Mucosa of descending colon (tissue), 3 donors: ENCODE measurements around the gene PHLDA3. TPM values are rescaled to one million over a fixed set of nuclear protein-coding genes. Genes with fewer than 3 reads are reported as not detected.

Source experiments
- ATAC-seq: fragments of 200-7000 bp; cut with Tn5 transposase; one replicate; pipeline ENCODE4 v1.9.1; 2020; ENCODE audit warnings: mild to moderate bottlenecking, moderate library complexity
- DNase-seq, 3 donors: peaks; one replicate each; pipeline ENCODE4 v3.0.0-alpha.2; 2020
- H3K36me3 ChIP-seq: fragments of 200-600 bp; one replicate; pipeline ENCODE4 v1.8.0; 2021; ENCODE audit warnings: low read depth, mild to moderate bottlenecking
- H3K4me1 ChIP-seq: fragments of 200-600 bp; one replicate; pipeline ENCODE4 v1.8.0; 2021; ENCODE audit warnings: low read depth, mild to moderate bottlenecking
- H3K4me3 ChIP-seq: fragments of 200-600 bp; one replicate; pipeline ENCODE4 v1.8.0; 2021; ENCODE audit warnings: mild to moderate bottlenecking
- H3K9me3 ChIP-seq: fragments of 200-600 bp; one replicate; pipeline ENCODE4 v1.8.0; 2021; ENCODE audit warnings: mild to moderate bottlenecking
- intact Hi-C, 2 donors: fragments of 100-400 bp; cut with DNase I in 1 of 2; cut with micrococcal nuclease in 1 of 2; formaldehyde crosslinking; loops; one replicate each; pipeline versions ENCODE4 v1.11.0 to v1.11.1; 2022; cut with DNase I, micrococcal nuclease
- total RNA-seq, 3 donors: library from RNA; stranded (reverse); fragmentation: NEBNext Ultra II Directional in 2 of 3; extraction: Animal tissue kit (Norgen Biotek cat#: 25700) in 2 of 3; gene quantifications; one replicate each; pipeline versions ENCODE4 v1.2.1 to v1.2.4, GENCODE V29; 2021 to 2023
- TF ChIP-seq, protein P1 (sequence below): fragments of 200-600 bp; IDR thresholded peaks from one replicate; pipeline ENCODE4 v1.8.0; 2022; ENCODE audit warnings: antibody characterized with exemption, mild to moderate bottlenecking
- donor health status: DM: no; HTN: no; CAD: no; lungs with moderate emphysema.
- donor health status: DM: no; HTN: no; CAD: no.
- donor health status: DM: no; HTN: yes; CAD: no.

The PHLDA3 gene
- total RNA-seq, 3 donors from 2014 or later = 8.5 to 106 (median 12.4) TPM

DNA sequence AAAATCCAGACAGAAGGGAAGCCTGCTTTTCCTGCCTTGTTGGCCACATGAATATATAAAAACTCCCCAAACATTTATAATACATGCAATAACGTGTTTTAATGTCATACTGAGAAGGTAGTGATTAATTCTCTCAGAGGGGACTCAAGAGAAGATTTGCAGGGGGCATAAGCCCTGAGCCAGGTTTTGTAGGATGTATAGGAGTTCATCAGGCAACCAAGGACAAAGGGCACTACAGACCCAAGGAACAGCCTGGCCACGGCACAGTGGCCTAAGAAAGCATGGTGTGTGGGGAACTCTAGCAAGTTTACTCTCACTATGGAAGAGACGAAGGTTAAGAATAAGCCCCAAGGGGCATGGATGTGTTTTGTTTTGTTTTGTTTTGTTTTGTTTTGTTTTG is 32.0 kb downstream of the PHLDA3 start:
- Histone ChIP-seq H3K9me3 (no peaks in the 10 kb centered on the region), H3K4me3 (no peak overlapping the region), H3K4me1 (no peaks in the 10 kb centered on the region), H3K36me3 (no peaks in the 10 kb centered on the region)
- TF ChIP-seq, protein P1, sequence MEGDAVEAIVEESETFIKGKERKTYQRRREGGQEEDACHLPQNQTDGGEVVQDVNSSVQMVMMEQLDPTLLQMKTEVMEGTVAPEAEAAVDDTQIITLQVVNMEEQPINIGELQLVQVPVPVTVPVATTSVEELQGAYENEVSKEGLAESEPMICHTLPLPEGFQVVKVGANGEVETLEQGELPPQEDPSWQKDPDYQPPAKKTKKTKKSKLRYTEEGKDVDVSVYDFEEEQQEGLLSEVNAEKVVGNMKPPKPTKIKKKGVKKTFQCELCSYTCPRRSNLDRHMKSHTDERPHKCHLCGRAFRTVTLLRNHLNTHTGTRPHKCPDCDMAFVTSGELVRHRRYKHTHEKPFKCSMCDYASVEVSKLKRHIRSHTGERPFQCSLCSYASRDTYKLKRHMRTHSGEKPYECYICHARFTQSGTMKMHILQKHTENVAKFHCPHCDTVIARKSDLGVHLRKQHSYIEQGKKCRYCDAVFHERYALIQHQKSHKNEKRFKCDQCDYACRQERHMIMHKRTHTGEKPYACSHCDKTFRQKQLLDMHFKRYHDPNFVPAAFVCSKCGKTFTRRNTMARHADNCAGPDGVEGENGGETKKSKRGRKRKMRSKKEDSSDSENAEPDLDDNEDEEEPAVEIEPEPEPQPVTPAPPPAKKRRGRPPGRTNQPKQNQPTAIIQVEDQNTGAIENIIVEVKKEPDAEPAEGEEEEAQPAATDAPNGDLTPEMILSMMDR = no peak
- intact Hi-C loops = no loop called here
- ATAC-seq = no peak
- DNase-seq = no peak

DNA sequence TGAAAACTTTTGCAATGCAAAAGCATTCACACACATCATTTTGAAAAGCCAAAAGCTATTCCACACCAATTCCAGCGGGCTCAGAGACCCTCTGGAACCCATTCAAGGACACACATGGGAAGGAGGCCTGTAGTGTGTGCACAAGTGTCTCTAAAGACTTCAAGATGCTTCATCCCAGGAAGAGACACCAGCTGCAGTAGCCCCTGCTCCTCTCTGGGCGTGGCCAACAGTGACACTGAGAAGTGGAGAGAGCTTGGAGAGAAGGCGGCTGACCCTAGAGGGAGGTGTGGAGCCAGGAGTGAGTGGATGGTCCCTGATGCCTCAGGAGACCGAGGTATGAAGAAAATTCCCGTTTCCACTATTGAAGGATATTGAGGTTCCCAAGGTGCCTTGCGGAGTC is 32.6 kb downstream of the PHLDA3 start:
- TF ChIP-seq, protein P1 = no peak
- H3K36me3 ChIP-seq = no peaks in the 10 kb centered on the region
- no peak for DNase-seq
- H3K4me1 ChIP-seq = no peaks in the 10 kb centered on the region
- intact Hi-C loops = no loop called here
- ATAC-seq = no peak
- H3K9me3 ChIP-seq = no peaks in the 10 kb centered on the region
- H3K4me3 ChIP-seq = no peak overlapping the region

DNA sequence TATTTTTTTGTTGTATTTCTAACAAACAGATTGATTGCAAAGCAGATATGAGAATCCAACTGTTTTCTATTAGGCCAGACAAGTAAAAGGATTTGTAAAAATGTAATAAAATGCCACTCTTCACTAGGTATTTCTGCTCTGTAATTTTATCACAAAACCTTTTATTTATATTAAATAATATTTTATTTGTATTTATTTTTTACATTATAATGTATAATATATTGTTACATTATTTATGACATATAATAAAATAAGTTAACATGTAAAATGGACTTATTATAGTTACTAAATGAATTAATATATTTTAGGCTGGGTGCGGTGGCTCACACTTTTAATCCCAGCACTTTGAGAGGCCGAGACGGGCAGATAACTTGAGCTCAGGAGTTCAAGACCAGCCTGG is 34.7 kb downstream of the PHLDA3 start:
- no peaks in the 10 kb centered on the region for H3K36me3 ChIP-seq
- H3K4me3 ChIP-seq = no peak overlapping the region
- ATAC-seq (no peak), DNase-seq (no peak)
- TF ChIP-seq, protein P1 = no peak
- intact Hi-C loops = no loop called here
- H3K9me3 ChIP-seq = no peaks in the 10 kb centered on the region
- no peaks in the 10 kb centered on the region for H3K4me1 ChIP-seq

DNA sequence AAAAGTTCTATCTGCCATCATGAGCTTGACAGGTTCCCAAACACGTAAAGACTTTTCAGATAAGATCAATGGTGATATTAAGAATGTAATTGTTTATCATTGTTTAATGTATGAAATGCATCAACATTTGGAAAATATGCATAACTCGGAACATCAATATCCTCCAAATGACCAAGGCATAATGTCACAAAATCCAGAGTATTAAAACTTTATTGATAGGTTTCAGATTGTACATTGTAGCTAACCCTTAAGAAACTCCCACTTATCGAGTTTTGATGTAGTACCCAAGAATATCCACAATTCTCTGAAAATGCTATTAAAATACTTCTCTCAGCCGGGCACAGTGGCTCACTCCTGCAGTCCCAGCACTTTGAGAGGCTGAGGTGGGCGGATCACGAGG is 35.4 kb downstream of the PHLDA3 start:
- Histone ChIP-seq H3K9me3 (no peaks in the 10 kb centered on the region), H3K4me3 (no peak overlapping the region), H3K4me1 (no peaks in the 10 kb centered on the region), H3K36me3 (no peaks in the 10 kb centered on the region)
- TF ChIP-seq, protein P1 = no peak
- intact Hi-C loops = no loop called here
- ATAC-seq = no peak
- DNase-seq = no peak

DNA sequence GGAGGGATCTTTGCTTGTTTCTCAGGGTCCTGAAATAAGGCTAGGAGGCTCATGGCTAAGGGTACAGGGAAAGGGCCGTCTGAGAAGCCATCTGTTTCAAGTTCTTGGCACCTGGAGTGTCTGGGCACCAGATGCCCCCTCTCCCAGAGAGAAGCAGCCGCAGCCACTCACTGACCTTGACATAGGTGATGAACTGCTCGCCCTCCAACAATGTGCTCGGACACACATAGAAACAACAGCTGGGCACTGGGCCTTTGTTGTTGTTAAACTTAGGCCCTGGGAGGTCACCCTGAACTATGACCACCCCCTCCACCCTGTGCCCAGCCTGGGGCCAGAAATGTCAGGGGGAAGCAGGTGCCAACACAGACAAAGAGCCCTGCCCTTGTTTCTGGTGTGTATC is 38.2 kb downstream of the PHLDA3 start:
- no peaks in the 10 kb centered on the region for H3K4me1 ChIP-seq
- no peaks in the 10 kb centered on the region for H3K36me3 ChIP-seq
- H3K9me3 ChIP-seq = no peaks in the 10 kb centered on the region
- ATAC-seq = no peak
- intact Hi-C loops = no loop called here
- no peak for DNase-seq
- TF ChIP-seq, protein P1 = no peak
- no peak overlapping the region for H3K4me3 ChIP-seq
